ENCODE measurements around the gene NRG2. TPM values are rescaled to one million over a fixed set of nuclear protein-coding genes. Genes with fewer than 3 reads are reported as not detected.

NRG2 gene
- total RNA-seq: 0.81 TPM

DNA sequence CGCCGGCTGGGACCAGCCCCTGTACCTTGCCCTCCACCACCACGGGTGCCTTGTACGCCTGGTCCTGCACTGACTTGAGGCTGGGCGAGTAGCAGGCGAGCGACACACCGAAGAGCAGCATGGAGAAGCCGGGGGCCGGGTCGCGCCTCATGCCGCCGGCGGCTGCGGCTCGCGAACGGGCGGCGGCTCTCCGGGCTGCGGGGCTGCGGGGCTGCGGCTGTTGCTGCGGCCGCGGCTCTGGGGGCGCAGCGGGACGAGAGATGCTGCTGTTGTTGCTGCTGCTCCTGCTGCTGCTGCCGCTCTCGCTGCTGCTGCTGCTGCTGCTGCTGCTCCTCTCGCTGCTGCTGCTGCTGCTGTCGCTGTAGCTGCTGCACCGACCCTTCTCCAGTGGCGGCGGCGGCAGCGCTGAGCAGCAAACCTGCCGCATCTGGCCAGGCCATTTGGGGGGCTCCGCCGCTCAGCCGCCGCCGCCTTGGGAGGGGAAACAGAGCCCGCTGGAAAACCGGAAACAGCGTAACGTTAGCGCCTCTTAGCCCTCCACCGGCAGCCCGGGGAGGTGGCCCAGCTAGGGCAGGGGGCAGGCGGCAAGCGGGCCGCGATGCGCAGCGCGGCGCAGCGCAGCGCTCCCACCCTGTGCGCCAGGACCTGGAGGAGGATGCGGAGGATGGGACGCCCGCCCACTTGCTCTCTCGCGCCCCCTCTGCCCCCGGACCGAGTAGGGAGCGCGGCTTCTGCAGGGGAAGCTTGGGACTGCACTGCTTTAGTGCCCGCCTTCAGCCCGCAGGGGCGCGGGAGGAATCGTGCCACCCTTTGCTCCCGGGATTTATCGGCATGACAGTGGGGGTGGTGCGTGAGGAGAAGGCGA is at the start of gene NRG2:
Gene NRG2 (minus strand): TSS at position 657 of the 865 bp plus-strand sequence.
- ATAC-seq (peak; percentile 73), DNase-seq (ENCODE audit: low spot score) (peak; percentile 53)

DNA sequence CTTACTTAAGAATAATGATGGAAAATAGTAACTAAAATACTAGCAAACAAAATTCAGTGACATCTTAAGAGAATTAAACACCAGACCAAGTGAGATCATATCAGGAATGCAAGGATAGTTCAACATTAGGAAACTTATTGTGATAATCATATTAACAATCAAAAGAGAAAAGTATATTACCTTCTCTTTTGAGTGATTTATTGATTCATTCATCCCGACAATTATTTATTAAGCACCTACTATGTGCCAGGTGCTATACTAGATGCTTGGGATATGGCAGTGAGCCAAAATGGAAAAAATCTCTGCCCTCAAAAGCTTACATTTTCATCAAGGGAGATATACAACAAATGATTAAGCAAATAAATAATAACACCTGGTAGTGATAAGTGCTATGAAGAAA is 47.2 kb upstream of the NRG2 start:
- DNase-seq (ENCODE audit: low spot score): no peak
- no peak for ATAC-seq

DNA sequence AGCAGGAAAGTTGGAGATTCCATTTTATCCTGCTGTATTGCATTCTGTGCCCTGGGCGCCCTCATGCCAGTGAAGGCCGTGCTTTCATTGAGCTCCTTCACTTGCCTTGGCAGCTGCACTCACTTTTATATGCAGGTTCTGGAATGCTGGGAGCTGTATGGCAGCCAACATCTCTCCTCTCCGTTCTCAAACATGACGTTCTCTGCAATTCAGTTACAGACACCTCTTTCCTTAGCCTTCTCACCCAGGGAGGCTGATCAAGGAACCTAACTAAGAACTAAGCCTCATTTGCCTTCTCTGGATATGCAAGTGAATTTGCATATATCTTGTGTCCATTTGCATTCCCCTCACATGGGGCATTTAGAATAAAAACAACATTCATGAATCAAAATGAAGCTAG is 41.4 kb upstream of the NRG2 start:
- DNase-seq (ENCODE audit: low spot score): no peak
- no peak for ATAC-seq

DNA sequence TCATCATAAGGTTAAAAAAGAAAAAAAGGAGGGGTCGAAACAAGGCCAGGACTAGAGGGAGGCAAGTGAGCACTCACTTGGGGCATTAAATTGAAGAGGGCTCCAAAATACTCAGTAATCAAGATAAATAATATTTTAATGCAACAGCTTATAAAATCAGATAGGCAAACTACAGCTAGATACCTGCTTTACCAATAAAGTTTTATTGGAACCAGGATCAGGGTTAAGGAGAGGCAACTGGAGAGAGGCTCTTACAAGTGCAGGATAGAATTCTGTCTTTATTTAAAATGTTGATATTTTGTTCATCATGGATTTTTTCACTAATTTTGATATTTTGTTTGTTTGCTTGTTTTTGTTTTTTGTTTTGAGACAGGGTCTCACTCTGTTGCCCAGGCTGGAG is 40.6 kb upstream of the NRG2 start:
- ATAC-seq (no peak), DNase-seq (ENCODE audit: low spot score) (no peak)

DNA sequence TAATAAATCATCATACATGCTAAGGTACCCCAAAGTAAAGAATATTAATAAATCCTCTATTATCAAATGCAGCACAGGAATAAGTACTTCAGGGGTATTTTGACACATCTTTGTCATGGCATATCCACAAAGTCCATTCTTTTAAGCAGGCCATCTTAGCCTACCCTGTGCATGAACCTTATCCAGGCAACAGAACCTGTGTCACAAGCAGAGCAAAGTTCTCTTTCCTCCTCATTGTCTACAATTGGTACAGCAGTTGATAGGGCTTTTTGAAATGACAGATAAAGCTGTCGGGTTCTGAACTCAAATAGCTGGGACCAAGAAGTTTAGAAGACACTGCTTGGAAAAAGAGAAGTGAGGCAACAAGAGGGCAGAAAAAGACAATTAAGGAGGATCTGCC is 40.0 kb upstream of the NRG2 start:
- ATAC-seq (peak; percentile 64), DNase-seq (ENCODE audit: low spot score) (no peak)

- DNase-seq (ENCODE audit: low spot score) (no peak), ATAC-seq (no peak)
Observed at GRCh38 chr5:140076788-140077187, 33.7 kb upstream of the NRG2 start.

DNA sequence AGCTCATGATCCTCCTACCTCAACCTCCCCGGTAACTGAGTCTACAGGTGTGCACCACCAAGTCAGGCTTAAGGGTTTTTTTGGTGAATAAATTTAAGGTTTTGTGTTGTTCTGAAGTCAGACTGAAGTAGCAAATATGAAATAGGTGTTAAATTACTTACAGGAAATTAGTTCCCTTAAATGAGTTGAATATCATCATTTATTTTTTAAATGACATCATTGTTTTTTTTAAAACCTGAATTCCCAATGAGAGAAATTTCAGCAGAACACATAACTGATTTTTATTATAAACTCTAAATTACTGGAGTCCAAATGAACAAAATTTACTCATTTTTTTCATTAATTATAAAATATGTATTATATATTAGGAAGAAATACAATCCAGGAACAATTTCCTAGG is 33.0 kb upstream of the NRG2 start:
- DNase-seq (ENCODE audit: low spot score): no peak

GRCh38 chr5:140075371-140075770 is 32.3 kb upstream of the NRG2 start:
- DNase-seq (ENCODE audit: low spot score) (no peak), ATAC-seq (peak; percentile 61)

More for the DNA sequence above, 33.0 kb upstream of the NRG2 start:
- ATAC-seq: no peak

DNA sequence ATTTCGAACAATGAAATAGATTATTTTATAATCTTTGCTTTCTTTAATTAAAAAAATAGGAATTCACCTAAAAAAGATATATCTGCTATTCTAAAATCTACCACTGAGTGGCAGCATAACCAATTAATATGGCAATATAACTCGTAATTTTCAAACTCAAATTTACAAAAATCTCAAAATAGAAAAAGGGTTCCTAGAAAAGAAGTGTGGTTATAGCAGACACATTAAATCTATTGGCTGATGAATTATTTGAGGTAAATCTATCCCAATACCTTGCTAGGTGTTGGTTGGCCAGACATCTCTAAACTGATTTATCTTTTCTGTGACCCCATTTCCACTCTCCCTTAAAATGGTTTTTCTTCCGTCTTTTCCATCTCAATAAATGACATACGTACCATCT is 30.2 kb upstream of the NRG2 start:
- no peak for DNase-seq (ENCODE audit: low spot score)
- peak; percentile 35 for ATAC-seq

GRCh38 chr5:140072812-140073211 is 29.7 kb upstream of the NRG2 start:
- DNase-seq (ENCODE audit: low spot score) (no peak), ATAC-seq (no peak)

GRCh38 chr5:140060816-140061215 is 17.7 kb upstream of the NRG2 start:
- no peak for ATAC-seq

DNA sequence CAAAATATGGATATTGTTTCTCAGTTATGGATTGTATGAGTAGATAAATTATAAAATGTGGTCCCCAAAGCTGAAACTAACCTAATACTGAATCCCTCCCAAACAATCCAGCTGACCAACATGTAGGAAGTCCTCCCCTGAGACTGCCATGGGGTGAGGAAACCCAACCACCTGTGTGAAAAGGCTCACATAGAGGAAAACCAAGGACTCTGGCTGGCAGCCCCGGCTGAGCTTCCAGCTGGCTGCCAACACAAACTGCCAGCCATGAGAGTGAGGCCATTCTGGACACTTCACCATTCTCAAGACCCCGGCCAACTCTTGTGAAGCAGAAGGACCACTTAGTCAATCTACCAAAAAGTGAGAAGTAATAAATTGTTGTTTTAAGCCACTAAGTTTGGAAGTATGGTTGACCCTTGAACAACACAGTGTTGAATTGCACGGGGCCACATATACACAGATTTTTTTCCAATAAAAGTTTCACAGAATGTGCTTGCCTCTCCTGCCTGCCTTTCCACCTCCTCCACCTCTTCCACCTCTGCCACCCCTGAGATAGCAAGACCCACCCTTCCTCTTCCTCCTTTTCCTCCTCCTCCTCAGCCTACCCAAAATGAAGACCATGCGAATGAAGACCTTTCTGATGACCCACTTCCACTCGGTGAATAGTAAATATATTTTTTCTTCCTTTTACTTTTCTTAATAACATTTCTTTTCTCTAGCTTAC is 15.3 kb upstream of the NRG2 start:
- DNase-seq (ENCODE audit: low spot score) (no peak), ATAC-seq (no peak)

More at GRCh38 chr5:140060816-140061215, 17.7 kb upstream of the NRG2 start:
- no peak for DNase-seq (ENCODE audit: low spot score)

DNA sequence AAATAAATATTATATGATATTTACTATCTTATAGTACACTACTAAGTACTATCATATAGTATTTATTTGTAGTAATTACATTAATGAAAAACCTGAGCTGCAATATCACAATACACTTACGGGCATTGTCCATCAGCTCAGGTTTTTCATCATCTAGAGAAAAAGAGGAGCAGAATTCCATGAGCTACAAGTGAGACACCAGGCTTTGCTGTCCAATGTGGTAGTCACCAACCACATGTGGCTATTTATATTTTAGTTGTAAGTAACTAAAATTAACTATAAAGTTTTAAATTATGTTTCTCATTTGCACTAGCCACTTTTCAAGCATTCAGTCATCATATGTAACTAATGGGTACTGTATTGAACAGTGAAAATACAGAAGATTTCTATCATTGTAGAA is 13.8 kb upstream of the NRG2 start:
- ATAC-seq (no peak), DNase-seq (ENCODE audit: low spot score) (no peak)

DNA sequence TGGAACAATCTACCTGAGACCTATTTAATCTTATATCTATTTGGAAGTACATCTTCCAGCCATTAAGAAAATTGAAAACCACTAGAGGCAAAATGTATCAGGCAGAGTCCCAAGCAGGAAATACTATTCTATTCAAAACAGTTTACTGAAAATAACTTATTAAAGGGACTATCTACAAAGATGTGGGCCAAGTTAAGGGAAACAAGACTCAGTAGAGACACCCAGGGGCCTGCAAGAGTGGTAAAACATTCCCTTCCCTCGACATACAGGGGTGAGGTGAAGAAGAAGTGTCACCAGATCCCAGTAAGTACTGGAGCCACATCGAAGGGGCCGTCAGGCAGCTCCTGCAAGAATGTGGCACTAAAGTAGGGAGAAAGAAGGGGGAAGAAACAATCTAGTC is 12.1 kb upstream of the NRG2 start:
- ATAC-seq: no peak
- no peak for DNase-seq (ENCODE audit: low spot score)

DNA sequence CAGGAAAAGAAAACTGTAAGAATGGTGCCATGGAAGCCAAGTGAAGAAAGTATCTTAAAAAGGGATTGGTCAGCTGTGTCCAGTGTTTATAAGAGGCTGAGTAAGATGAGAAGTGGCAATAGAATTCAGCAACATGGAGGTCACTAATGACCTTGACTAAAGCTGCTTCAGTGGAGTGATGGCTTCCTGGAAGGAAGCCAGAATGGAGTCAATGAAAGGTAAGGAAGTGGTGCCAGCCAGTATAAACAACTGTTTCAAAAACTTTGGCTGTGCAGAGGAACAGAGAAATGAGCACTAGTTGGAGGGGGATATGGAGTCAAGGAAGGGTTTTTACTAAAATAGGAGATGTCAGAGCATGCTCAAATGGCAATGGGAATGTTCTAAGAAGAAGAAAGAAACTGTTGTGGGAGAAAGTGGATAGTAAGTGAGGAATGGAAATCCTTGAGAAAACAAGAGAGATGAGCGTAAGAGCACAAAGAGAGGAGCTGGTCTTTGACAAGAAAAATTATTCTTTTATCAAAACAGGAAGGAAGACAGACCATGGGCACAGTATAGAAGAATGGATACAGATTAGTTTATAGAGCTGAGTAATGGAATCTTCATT is 11.1 kb upstream of the NRG2 start:
- ATAC-seq (no peak), DNase-seq (ENCODE audit: low spot score) (no peak)

DNA sequence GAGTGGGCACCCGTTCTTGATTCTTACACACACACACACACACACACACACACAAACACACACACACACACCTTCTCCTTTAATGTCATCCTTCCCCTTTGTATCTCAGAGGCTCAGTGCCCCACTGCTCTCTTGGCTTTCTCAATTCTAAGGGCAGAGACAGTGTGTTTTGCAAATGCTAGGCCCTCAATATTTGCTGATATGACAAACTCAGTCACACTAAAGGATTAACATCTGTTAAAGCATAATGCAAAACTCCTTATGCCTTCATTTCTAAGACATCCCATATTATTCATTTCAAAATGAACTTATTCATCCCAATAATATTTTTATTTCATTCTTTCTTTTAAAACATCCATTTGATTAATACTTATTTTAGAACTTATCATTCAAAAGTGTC is 8.9 kb upstream of the NRG2 start:
- DNase-seq (ENCODE audit: low spot score) (no peak), ATAC-seq (no peak)

DNA sequence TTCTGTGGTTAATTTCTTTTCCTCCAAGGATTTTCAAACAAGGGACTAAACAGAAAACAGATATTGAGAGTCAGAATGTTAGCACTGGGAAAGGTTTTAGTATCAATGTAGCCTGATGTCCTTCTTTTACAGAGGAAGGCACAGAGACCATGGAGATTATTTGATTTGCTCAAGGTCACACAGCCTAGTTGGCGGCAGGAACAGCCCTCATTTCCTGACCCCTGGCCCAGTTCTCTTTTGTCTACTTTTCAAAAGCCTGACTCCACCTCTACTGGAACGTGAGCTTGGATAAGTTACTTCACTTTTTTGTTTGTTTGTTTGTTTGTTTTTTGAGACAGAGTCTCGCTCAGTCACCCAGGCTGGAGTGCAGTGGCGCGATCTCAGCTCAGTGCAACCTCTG is 6.6 kb upstream of the NRG2 start:
- peak; percentile 93 for ATAC-seq

GRCh38 chr5:140049205-140049604 is 6.1 kb upstream of the NRG2 start:
- peak; percentile 53 for ATAC-seq
- DNase-seq (ENCODE audit: low spot score): no peak

More for the DNA sequence above, 6.6 kb upstream of the NRG2 start:
- DNase-seq (ENCODE audit: low spot score): no peak

GRCh38 chr5:140044041-140044440 is 942 bp upstream of the NRG2 start:
- ATAC-seq (no peak), DNase-seq (ENCODE audit: low spot score) (no peak)

- DNase-seq (ENCODE audit: low spot score) (no peak), ATAC-seq (peak; percentile 13)
Observed at GRCh38 chr5:140043508-140043872, 391 bp upstream of the NRG2 start.

DNA sequence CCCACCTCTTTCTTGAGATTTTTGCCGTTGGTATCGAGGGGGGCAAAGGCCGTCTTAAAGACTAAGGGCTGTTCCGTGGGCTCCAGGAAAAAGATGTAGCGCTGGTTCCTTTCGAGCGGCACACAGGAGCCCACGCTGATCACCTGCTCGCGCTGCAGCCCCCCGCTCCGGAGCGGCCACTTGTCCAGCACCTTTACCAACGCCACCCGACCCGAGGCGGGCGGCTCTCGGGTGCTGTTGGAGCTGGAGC is 781 bp downstream of the NRG2 start:
- ATAC-seq (no peak), DNase-seq (ENCODE audit: low spot score) (no peak)

Data from left lobe of liver (tissue), 2 donors.